Measurements from ENCODE around the gene GDF7.

Gene GDF7

DNA sequence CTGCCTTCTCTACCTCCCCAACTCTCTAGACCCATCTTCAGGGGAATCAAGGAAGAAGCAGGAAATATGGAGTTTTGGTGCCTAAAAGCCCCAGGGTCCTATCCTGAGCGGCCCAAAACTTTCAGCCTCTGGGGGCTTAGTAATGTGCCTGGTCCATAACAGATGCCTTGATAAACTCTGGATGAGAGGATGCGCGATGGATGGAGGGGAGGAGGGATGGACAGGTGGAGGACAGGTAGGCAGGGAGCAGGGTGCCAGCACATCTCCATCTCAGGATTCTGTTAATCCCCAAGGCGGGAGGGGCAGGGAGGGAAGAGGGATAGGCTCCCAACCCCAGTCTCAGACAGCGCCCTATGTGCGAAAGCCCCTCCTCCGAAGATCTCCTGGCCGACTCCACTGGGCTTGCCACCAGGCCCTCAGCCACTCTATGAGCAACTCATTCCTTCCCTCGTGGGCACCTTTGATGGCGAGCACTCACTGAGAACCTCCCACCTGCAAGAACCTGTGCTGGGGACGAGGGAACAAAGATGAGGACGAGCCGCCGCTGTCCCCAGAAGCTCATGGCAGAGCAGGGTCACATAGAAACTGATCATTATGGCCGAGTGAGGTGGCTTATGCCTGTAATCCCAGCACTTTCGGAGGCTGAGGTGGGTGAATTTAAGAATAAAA lies 39.1 kb upstream of the GDF7 start:
- no peak for DNase-seq

GRCh38 chr2:20629181-20629580 lies 37.8 kb upstream of the GDF7 start:
- no peak for DNase-seq

GRCh38 chr2:20629581-20630171 lies 37.3 kb upstream of the GDF7 start:
- peak in 2 of 56 donors; percentile 38 to 46 for DNase-seq

GRCh38 chr2:20630967-20631366 lies 36.0 kb upstream of the GDF7 start:
- no peak for DNase-seq

GRCh38 chr2:20631617-20632307 lies 35.2 kb upstream of the GDF7 start:
- DNase-seq: no peak

DNA sequence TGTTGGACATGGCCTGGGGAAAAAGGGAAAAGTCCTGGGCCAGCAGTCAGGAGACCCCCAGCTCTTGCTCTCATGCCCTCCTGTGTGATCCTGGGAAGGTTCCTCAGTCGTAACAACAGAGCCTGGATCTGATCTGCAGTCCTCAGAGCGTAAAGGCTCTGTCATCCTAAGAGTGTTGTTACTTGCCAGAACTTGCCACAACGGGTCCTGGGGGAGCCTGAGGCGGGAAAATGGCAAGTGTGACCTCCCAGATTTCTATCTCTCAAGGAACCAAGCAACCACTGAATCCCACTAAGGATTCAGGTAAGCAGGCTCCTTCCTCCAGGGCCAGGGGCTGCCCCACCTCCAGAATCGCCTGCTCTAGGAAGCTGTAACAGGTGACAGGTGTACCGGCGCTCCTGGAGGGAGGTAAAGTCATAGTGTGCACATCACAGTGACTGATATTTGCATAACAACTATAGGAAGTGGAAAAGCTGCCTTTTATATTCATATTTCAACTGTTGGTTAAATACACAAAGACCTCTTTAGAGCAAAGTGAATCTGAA lies 34.4 kb upstream of the GDF7 start:
- no peak for DNase-seq

GRCh38 chr2:20633001-20633400 lies 33.9 kb upstream of the GDF7 start:
- DNase-seq: no peak

DNA sequence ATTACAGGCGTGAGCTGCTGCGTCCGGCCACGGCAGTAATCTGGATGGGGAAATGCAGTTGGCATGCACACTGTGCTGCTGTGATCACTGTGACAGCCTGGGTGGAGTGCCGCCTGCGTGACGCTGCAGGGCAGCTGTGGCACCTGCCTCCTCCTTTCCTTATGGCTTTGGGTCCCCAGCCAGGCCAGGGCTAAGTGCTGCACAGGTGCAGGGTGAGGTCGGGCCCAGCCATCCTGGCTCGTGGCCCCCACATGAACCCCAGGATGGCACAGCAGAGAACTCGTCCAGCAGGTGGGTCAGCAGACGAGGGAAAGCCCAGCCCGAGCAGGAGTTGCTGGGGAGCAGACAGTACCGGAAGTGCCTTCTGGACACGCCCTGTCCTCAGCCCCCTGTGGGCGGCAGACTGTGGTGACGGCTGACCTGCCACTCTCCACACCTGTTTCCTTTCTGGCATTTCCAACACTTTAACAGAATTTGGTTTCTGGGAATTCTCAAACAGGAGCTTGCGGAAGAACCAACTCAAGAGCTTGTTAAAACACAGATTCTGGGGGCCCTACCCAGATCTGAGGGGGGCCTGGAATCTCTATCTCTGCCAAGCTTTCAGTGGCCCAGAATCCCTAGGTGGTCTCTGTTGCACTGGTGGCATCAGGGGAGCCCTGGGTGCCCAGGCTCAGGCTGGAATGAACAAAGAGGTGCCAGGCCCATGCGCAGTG lies 33.0 kb upstream of the GDF7 start:
- DNase-seq: no peak

GRCh38 chr2:20634507-20635112 lies 32.3 kb upstream of the GDF7 start:
- DNase-seq: no peak

DNA sequence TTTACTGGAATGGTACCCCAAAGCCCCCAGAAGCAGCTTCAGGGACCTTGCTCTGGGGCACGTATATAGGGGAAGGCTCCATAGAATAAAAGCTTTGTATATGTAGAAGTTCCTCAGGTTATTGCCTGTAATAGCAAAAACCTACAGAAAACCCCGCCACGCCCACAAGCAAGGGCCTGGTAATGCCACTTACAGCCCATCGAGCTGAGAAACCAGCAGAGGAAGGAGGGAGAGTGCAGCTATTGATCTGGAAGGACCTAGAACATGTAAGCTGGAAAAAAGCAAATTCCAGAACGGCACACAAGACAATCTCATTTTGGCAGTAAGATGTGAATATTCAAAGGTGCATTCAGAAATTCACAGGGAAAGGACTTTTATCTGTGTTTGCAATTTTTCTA lies 31.8 kb upstream of the GDF7 start:
- no peak for DNase-seq

DNA sequence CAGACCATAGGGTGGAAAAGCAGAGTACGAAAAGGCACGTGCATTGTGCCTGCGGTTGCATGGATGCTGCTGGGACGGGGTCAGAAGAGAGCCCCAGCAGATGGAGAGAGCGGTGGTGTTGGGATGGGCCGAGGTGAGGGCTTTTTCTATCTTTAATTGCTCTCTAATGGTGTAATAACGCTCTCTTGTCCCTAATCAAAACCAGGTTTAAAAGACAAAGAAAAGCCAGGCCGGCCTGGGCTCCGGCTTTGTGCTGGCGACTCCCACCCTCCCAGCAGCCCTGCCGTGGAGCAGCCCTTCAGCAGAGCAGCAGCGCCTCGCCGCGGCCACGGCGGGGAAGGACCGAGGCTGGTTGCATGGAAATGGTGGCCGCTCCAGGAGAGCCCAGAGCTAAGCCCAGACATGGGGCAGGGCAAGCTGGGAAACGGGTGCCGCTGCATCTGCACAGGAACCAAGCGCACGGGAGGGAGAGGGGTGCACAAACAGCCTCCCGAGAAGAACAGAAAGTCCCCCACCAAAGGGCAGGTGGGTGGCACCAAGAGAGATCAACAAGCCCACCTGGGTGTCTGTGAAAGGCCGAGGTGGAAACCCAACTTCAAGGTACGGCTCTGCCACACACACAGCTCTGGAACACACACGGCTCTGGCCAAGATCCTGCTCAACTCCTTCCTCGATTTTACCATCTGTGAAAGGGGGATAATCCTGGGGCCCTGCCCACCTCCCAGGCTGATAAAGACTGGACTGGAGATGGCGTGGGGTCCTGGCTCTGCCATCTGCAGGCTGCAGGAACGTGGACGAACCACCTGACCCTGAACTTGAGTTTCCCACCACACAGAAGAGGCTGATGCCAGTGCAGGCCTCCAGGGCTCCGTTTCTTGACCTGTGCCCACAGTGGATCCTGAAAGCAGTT lies 31.0 kb upstream of the GDF7 start:
- peak in 53 of 56 donors; percentile 32 to 93 (median 75) for DNase-seq

GRCh38 chr2:20637147-20637546 lies 29.8 kb upstream of the GDF7 start:
- peak in 2 of 56 donors; percentile 25 to 33 for DNase-seq

DNA sequence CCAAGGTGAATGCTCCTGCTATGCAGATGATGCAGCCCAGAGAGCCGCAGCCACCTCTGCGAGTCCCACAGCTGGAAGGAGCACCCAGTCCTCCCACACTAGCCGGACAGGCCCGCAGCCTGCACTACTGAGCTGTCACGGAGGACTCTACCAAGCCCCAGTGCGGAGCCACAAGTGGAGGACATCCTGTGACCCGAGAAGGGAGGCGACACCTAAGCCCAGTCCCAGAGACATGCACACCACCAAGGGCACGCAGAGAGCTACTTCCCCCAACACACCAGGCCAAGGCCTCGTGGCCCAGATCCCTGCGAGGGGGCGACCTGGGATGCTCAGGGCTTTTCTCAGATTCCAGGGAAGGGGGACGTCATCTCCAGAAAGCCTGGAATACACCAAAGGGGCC lies 28.9 kb upstream of the GDF7 start:
- DNase-seq: no peak

- no peak for DNase-seq
Measured at GRCh38 chr2:20638646-20639430, 28.1 kb upstream of the GDF7 start.

DNA sequence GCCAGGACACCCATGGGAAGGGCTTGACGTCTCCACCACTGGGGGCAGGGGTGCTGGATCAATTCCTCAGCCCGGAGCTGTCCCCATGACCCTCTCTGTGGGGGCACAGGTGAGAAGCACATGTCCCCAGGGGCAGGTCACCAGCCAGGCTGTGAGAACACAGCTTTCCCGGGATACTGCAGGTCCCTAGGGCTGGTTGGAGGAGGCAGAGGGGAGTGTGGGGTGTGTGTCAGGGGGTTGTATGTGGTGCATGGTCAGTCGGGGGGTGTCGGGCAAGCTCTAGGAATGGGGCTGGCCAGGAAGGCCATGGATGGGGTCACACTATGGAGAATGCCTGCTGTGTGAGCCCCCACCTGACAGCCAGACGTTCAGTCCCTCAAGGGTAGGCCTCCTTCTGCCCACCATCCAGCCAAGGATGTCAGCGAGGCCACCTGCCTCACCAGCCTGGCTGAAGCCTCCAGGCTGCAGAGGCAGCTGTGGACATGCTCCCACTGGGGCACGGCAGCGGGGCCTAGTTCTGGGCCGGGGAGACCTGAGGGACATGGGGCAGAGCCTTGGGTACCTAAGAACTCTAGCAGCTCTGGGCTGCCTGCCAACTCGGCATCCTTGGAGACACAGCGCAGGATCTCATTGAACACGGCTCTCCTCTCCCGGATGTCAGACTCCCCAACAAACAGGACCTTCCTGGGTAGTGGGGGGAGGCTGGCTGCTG lies 26.4 kb upstream of the GDF7 start:
- peak in 10 of 56 donors; percentile 17 to 53 (median 31) for DNase-seq

DNA sequence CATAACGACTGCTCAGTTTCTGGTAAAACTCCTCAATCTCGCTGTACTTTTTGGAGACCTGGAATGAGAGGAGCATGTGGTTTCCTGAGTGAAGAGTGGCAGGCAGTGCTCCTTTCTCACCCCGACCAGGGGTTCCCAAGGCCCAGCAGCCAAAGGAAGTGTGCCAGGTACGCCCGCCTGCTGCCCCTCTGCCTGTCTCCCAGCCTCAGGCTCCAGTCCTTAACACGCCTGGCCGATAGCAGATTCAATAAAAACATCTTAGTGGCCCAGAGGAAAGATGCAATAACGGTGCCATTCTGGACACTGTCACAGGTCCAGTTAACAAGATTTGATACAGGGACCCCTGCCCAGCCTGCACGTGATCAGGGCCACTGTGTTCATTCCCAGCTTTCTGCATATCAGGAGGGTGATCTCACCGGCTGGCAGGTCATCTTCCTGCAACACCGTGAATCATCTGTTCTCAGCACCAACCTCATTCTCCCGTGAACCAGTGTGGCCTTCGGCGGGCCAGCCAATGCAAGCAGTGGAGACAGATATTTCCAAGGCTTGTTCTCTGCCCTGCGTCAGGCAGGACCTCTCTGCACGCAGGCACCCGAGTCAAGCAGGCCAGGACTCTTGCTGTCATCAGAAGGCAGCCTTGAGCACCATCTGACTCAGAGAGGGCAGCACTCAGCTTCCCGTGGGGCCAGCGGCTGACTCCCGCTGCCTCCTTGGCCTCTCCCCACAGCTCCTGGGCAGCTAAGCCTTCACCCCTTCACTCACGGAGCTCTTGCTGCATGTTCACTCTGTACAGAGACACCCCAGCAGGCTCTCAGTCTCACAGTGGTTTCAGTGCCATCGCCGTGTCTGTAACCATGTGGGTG lies 25.6 kb upstream of the GDF7 start:
- DNase-seq: peak in 1 of 56 donors; percentile 22

Data from nucleus accumbens (tissue), 56 donors.